ENCODE results near the gene MAGIX. TPM values are rescaled to one million over a fixed set of nuclear protein-coding genes. Genes with fewer than 3 reads are reported as not detected.

The MAGIX gene
- total RNA-seq, 1 experiment from 2014 or later, result 2.7 TPM

DNA sequence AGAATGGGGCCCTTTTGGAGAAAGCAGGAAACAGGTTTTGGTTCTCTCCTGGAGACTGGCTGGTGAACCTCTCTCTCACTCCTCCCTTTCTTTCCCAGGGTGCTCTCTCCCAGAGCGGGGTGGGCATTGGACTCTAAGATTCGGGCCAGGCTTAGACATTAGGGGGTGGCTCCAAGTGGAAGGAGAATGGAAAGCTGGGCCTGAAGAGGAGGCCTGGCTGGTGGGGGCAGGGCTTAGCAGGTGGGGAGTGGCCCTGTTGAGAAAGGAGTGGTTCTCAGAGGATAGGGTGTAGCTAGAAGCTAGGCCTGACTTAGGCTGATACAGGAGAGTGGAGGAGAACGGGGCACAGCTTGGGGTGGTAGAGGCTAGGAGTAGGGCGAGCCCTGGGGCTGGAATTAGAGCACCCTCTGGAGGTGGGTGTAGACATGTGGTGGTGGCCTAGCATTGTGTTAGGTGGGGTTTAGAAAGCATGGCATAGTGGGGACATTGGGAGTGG, 14.8 kb downstream of the MAGIX start:
- DNase-seq (ENCODE audit: low spot score), result no peak
- in situ Hi-C loops (cut with HindIII; ENCODE audit: low sequenced_read_pairs), result no loop called here

- DNase-seq (ENCODE audit: low spot score), result no peak
- in situ Hi-C loops (cut with HindIII; ENCODE audit: low sequenced_read_pairs), result no loop called here
These were observed 15.4 kb downstream of the MAGIX start for GRCh38 chrX:49177873-49178480.

DNA sequence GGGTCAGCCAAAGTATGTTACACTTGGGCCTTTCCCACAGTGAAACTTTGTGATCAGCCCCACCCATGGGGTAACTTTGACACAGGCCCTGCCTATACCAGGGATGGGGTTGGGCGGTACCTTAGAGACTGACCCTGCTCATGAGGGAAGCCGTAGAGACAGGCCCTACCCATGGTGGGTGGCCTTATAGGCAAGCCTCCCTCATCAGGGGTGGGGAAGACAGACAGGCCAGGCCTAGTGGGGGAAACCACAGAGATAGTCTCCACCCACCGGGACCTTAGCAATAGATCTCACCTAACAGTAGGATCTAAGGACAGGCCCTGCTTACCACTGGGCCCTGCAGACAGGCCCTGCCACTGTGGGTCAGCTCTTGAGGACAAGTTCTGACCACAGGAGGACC, 16.0 kb downstream of the MAGIX start:
- in situ Hi-C loops (cut with HindIII; ENCODE audit: low sequenced_read_pairs), result no loop called here
- DNase-seq (ENCODE audit: low spot score), result no peak

GRCh38 chrX:49179358-49179757, 16.8 kb downstream of the MAGIX start:
- in situ Hi-C loops (cut with HindIII; ENCODE audit: low sequenced_read_pairs), result no loop called here
- no peak for DNase-seq (ENCODE audit: low spot score)

DNA sequence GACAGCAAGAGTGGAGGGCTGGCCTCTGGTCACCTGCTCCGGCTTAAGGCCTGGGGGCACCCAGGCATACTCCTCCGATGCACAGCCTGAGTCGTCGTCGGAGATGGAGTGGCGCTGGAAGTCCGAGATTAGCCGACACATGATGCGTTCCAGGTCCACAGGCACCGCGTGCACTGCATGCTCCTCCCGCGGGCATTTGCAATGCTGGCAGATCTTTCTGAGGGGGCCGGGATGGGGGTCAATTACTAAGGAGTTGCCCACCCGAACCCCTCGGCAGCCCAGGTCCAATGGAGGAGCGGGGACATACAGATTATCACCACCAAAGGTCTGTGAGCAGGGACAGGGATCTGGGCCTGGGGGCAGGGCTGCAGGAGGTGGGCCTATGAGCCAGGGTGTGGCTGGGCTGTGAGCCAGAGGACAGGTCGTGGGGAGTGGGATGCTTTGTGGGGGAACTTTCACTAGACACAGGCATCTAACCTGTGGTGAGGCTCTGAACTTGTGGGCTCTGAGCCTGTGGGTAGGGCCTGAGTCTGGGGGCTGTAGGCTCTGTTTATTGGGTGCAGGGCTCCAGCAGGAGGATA, 21.2 kb downstream of the MAGIX start:
- in situ Hi-C loops (cut with HindIII; ENCODE audit: low sequenced_read_pairs), result no loop called here
- DNase-seq (ENCODE audit: low spot score), result no peak

- in situ Hi-C loops (cut with HindIII; ENCODE audit: low sequenced_read_pairs), result no loop called here
- DNase-seq (ENCODE audit: low spot score), result peak; percentile 79
These were observed 22.0 kb downstream of the MAGIX start for GRCh38 chrX:49184294-49185281.

DNA sequence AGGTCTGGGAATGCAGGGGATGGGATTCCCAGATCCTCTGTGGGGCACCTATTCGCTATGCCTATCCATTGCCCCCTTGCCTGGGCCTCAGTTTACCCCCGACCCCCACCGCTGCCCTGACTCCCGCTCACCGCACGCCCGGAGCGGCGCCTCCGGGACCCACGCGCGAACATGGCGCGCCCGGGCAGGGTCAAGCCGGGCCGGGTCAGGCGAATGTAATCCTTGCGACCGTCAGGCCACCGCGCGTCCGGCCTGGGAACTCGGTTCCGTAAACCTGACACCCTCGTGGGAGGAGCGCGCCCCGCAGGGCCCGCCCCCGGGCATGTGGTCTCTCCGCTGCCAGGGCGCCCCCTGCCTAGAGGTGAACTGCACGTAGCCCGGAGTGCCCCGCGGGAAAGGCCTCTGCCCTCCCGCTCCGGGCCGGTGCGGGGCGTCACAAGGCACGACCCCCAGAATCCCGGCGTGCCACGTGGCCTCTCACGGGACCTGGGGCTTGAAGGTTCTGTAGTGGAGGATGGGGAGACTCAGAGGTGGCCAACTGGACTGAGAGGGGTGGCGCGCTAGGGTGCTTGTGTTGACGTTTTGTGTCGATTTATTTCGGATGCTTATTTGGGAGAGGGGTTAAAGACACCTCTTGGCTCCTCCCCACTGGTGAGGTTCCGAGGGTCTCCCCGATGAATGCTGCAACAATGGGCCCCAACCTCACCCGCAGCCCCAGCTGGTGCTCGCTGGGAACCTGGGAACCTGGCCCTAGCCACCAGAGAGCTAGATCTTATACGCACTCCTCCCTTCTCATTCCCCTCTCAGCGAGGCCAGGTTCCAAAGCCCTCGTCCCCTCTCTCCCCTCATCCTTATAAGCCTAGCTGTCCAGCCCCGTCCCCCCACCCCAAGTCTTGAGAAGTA, 23.8 kb downstream of the MAGIX start, which contains the start of gene PRICKLE3:
Gene PRICKLE3 (minus strand): TSS at position 249 of the 903 bp plus-strand sequence. CDS start 76 bp downstream, at position 173.
- DNase-seq (ENCODE audit: low spot score), result peak; percentile 41
- in situ Hi-C loops (cut with HindIII; ENCODE audit: low sequenced_read_pairs), result no loop called here

DNA sequence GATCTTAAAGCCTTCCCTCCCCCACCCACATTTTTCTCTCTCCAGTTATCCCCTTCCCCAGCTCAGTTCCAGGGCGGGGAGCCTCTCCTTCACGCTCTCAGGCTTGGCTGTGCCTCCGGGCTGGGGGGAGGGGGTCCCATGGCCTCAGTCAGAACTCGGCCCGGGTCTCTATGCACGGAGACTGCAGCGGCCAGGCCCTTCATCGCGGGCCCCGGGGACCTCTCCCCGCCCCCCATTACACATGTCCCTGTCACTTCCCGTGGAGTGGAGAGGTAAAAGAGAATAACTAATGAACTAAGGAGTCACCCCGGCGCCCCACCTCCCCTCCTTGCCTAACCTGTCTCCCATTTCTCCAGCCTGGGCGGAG, 24.5 kb downstream of the MAGIX start:
- in situ Hi-C loops (cut with HindIII; ENCODE audit: low sequenced_read_pairs), result no loop called here
- DNase-seq (ENCODE audit: low spot score), result no peak

GRCh38 chrX:49187526-49187925, 25.0 kb downstream of the MAGIX start:
- no peak for DNase-seq (ENCODE audit: low spot score)
- in situ Hi-C loops (cut with HindIII; ENCODE audit: low sequenced_read_pairs), result no loop called here

DNA sequence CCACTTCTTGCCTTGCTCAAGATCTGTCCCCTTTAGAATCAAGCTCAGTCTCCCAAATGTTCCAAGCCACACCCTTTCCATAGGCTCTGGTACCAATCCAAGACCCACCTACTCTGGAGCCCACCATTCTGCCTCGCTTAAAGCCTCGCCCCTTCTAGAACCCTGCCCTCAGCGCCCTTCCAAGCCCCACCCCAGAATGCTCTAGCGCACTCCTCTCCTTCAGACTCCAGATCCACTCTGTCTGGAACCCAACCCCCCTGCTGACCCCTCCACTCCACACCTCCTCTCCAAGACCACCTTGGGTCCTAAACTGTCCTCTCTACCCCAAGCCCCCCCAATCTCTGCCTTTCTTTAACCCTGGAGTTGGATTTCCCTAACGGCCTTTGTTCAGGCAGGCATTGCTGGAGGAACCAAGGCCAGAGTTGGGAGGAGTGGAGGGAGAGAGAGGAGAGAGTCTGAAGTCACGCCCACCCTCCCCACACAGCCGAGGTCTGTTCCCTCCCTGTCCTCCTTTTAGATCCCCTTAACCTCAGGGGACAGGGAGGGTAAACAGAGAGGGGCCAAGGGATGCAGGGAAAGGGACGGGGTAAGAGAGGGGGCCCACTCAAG, 26.0 kb downstream of the MAGIX start:
- in situ Hi-C loops (cut with HindIII; ENCODE audit: low sequenced_read_pairs), result no loop called here
- DNase-seq (ENCODE audit: low spot score), result no peak

DNA sequence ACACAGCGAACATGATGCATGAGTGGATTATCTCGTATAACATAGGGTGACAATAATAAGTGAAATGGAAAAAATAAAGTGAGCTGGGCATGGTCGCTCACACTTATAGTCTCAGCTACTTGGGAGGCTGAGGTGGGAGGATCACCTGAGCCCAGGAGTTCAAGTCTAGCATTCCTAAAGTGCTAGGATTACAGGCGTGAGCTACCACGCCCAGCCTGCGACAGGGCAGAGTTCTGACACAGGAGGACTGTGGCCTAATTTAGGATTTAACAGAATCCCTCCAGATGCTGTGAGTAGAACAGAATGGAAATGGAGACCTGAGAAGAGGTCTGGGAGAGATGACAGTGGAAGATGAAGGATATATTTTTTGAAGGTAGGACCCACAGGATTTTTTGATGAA, 27.0 kb downstream of the MAGIX start:
- in situ Hi-C loops (cut with HindIII; ENCODE audit: low sequenced_read_pairs), result no loop called here
- DNase-seq (ENCODE audit: low spot score), result no peak

DNA sequence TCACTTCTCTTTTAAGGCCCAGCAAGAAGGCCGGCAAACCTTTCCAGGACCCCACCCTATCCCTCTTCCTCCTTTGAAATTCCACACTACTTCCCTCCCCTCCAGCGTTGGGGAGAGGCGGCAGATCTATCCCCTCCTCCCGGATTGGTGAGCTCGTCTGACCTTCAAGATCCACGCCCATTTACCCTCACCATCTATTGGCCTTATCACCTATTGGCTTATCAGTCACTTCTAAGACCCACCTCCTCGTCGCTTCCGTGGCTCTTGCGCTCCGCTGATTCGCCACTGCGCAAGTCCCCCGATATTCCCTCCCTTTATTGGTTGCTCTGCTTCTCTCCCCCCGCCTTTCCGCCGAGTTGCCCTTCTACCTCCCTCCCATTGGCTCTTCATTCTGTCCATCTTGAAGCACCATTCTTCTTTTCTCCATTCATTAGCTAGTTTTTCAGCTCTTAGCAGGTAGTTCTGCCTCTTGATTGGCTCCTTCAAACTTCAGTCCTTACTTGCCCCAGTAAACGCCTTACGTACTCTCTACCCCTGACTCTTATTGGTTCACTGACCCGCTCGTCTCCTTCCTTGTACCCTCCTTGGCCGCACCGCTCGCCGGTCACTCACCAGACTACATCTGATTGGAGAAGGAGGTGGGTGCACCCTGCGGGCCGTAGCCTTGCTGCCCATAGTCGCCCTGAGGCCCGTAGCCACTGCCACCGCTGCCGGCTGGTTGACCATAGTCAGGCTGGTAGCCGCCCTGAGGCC, 28.4 kb downstream of the MAGIX start:
- peak; percentile 99 for DNase-seq (ENCODE audit: low spot score)
- in situ Hi-C loops (cut with HindIII; ENCODE audit: low sequenced_read_pairs), result no loop called here

- DNase-seq (ENCODE audit: low spot score), result no peak
- in situ Hi-C loops (cut with HindIII; ENCODE audit: low sequenced_read_pairs), result no loop called here
These were observed 29.0 kb downstream of the MAGIX start for GRCh38 chrX:49191574-49192011.

- in situ Hi-C loops (cut with HindIII; ENCODE audit: low sequenced_read_pairs), result no loop called here
- DNase-seq (ENCODE audit: low spot score), result peak; percentile 52
These were observed 30.3 kb downstream of the MAGIX start for GRCh38 chrX:49192722-49193328.

DNA sequence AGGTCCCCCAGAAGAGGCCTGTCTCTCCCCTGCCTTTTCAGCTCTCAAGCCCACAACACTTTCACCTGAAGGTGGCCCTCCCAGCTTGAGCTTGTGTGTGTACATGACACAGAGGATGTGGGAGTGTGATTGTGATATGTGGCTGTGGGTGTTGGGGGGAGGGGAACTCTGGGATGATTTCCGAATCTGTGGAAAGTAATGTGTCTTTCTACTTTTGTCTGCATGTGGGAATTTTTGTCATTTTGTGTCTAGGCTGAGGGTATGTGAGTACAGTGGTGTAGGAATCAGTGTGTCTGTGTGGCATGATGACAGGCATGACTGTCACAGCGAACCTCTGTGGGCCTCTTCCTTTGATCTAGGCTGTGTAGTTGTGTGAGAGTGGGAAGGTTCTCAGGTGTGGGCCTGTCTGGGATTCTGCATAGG, 31.0 kb downstream of the MAGIX start:
- in situ Hi-C loops (cut with HindIII; ENCODE audit: low sequenced_read_pairs), result no loop called here

GRCh38 chrX:49197543-49198087, 35.1 kb downstream of the MAGIX start:
- DNase-seq (ENCODE audit: low spot score), result no peak
- in situ Hi-C loops (cut with HindIII; ENCODE audit: low sequenced_read_pairs), result no loop called here

More for the DNA sequence above, 31.0 kb downstream of the MAGIX start:
- DNase-seq (ENCODE audit: low spot score), result no peak
